IMR-90 (cell line): ENCODE results near the gene SUPT3H.

Experiments
- CEBPB ChIP-seq: IDR thresholded peaks from 2 replicates; pipeline ENCODE4 v1.6.1; 2012; ENCODE audit warnings: low read depth, low read length, improper control_type of control experiment
- CHD1 ChIP-seq: IDR thresholded peaks from 2 replicates; pipeline ENCODE4 v1.6.1; 2012; ENCODE audit warnings: low read depth, low read length, improper control_type of control experiment
- MAZ ChIP-seq: IDR thresholded peaks from 2 replicates; pipeline ENCODE4 v1.6.1; 2012; ENCODE audit warnings: low read depth, mild to moderate bottlenecking, low read length, improper control_type of control experiment, moderate library complexity, borderline replicate concordance
- MXI1 ChIP-seq: IDR thresholded peaks from 2 replicates; pipeline ENCODE4 v1.6.1; 2012; ENCODE audit warnings: low read depth, mild to moderate bottlenecking, low read length, moderate library complexity, borderline replicate concordance
- POLR2A ChIP-seq: IDR thresholded peaks from 2 replicates; pipeline ENCODE4 v1.6.1; 2012; ENCODE audit warnings: mild to moderate bottlenecking, low read depth, low read length
- RAD21 ChIP-seq: IDR thresholded peaks from 2 replicates; pipeline ENCODE4 v1.6.1; 2012; ENCODE audit warnings: low read length, improper control_type of control experiment
- RCOR1 ChIP-seq: IDR thresholded peaks from 2 replicates; pipeline ENCODE4 v1.6.1; 2012; ENCODE audit warnings: mild to moderate bottlenecking, low read length, improper control_type of control experiment; ENCODE audit not compliant: insufficient replicate concordance
- RFX5 ChIP-seq: IDR thresholded peaks from 2 replicates; pipeline ENCODE4 v1.8.0; 2012; ENCODE audit warnings: low read depth, mild to moderate bottlenecking, low read length, moderate library complexity
- SMC3 ChIP-seq: fragments of 150-350 bp; IDR thresholded peaks from 2 replicates; pipeline ENCODE4 v1.6.1; 2016; ENCODE audit warnings: low read depth, mild to moderate bottlenecking, antibody characterized with exemption, low read length, moderate library complexity
- TF ChIP-seq, protein P1 (sequence below): conservative IDR thresholded peaks from 2 replicates; pipeline ENCODE4 v1.5.1; 2012; ENCODE audit warnings: mild to moderate bottlenecking, low read depth, low read length, improper control_type of control experiment
- TF ChIP-seq, protein P2 (sequence below): fragments of 150-350 bp; IDR thresholded peaks from 2 replicates; pipeline ENCODE4 v1.6.1; 2016; ENCODE audit warnings: low read depth, mild to moderate bottlenecking, low read length, moderate library complexity, borderline replicate concordance
- TF ChIP-seq, protein P3 (sequence below): fragments of 150-350 bp; IDR thresholded peaks from 2 replicates; pipeline ENCODE4 v1.6.1; 2017; ENCODE audit warnings: mild to moderate bottlenecking, antibody characterized with exemption, low read length, low read depth

DNA sequence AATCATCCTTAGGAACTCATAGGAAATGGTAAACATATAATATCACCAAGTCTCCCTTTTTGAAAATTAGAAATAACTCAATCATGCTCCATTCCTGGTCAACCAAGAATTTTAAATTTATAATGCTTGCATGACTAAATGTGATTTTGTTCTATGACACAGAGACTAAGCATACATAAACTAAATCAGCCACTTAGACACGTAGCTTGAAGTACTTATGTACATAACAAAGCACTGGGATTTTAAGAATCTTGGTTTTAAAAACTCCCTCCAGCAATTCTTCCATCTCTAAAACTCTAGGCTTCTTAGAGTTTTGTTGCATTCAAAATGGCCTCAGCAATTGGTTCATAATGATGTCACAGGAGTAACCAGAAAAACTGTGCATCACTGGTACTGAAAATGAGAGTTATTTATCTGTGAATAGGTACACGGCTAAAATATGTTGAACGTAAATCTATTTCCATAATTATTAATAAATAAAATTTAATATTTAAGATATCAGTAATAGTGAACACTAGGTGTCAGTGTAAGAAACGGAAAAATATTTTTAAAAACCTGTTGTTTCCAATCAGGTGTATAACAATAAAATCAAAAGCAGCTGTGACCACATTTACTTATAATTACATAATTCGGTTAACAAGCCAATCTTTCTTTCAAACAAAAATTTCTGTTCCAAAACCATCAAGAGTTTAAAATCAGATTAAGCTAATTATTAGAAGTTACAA, 291.2 kb downstream of the SUPT3H start:
- TF ChIP-seq, protein P1, sequence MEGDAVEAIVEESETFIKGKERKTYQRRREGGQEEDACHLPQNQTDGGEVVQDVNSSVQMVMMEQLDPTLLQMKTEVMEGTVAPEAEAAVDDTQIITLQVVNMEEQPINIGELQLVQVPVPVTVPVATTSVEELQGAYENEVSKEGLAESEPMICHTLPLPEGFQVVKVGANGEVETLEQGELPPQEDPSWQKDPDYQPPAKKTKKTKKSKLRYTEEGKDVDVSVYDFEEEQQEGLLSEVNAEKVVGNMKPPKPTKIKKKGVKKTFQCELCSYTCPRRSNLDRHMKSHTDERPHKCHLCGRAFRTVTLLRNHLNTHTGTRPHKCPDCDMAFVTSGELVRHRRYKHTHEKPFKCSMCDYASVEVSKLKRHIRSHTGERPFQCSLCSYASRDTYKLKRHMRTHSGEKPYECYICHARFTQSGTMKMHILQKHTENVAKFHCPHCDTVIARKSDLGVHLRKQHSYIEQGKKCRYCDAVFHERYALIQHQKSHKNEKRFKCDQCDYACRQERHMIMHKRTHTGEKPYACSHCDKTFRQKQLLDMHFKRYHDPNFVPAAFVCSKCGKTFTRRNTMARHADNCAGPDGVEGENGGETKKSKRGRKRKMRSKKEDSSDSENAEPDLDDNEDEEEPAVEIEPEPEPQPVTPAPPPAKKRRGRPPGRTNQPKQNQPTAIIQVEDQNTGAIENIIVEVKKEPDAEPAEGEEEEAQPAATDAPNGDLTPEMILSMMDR, result no peak
- TF ChIP-seq POLR2A (no peak), CHD1 (no peak), RCOR1 (no peak), MAZ (no peak), RAD21 (no peak), SMC3 (no peak), MXI1 (no peak), CEBPB (no peak), RFX5 (no peak)
- TF ChIP-seq, protein P2, sequence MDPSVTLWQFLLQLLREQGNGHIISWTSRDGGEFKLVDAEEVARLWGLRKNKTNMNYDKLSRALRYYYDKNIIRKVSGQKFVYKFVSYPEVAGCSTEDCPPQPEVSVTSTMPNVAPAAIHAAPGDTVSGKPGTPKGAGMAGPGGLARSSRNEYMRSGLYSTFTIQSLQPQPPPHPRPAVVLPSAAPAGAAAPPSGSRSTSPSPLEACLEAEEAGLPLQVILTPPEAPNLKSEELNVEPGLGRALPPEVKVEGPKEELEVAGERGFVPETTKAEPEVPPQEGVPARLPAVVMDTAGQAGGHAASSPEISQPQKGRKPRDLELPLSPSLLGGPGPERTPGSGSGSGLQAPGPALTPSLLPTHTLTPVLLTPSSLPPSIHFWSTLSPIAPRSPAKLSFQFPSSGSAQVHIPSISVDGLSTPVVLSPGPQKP, result no peak
- TF ChIP-seq, protein P3, sequence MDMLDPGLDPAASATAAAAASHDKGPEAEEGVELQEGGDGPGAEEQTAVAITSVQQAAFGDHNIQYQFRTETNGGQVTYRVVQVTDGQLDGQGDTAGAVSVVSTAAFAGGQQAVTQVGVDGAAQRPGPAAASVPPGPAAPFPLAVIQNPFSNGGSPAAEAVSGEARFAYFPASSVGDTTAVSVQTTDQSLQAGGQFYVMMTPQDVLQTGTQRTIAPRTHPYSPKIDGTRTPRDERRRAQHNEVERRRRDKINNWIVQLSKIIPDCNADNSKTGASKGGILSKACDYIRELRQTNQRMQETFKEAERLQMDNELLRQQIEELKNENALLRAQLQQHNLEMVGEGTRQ, result no peak
